ENCODE data around the gene LGR4. TPM values are rescaled to one million over a fixed set of nuclear protein-coding genes. Genes with fewer than 3 reads are reported as not detected.
A peak's percentile ranks its signal among the peaks of the same experiment; 100 is the strongest.
"Not testable (repeated sequence)": the region's sequence is repeated elsewhere in the genome, so short reads cannot be mapped to it uniquely, and the experiment has no call there.

LGR4 gene, protein sequence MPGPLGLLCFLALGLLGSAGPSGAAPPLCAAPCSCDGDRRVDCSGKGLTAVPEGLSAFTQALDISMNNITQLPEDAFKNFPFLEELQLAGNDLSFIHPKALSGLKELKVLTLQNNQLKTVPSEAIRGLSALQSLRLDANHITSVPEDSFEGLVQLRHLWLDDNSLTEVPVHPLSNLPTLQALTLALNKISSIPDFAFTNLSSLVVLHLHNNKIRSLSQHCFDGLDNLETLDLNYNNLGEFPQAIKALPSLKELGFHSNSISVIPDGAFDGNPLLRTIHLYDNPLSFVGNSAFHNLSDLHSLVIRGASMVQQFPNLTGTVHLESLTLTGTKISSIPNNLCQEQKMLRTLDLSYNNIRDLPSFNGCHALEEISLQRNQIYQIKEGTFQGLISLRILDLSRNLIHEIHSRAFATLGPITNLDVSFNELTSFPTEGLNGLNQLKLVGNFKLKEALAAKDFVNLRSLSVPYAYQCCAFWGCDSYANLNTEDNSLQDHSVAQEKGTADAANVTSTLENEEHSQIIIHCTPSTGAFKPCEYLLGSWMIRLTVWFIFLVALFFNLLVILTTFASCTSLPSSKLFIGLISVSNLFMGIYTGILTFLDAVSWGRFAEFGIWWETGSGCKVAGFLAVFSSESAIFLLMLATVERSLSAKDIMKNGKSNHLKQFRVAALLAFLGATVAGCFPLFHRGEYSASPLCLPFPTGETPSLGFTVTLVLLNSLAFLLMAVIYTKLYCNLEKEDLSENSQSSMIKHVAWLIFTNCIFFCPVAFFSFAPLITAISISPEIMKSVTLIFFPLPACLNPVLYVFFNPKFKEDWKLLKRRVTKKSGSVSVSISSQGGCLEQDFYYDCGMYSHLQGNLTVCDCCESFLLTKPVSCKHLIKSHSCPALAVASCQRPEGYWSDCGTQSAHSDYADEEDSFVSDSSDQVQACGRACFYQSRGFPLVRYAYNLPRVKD
- 12.3 and 17.4 TPM in 2 replicates for total RNA-seq

DNA sequence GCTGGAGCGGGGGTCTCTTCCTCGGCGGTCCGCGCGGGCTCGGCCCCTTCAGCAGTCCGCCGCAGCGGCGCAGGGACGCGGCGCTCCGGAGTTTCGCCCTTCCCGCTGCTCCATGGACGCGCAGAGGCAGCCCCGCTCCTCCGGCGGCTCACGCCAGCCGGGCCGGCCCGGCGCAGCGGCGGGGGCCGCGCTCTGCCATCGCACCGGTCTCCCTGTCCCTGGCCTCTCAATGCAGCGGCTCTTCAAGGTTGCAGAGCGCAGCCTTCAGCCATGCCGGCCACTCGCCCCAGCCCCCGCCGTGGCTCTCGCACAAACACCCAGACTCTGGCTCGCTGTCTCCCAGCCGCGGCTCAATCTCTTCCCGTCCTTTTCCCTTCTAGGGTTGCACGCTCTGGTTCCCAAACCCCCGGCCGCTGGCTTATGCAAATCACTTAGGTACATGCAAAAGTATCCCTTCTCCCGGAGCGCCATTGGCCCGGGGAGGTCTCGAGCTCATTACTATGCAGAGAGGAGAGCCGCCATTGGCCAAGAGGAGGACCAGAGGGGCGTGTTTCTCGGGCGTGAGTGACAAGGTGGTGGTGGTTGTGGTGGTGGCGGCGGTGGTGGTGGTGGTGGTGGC is at the start of gene LGR4:
Gene LGR4 (minus strand): TSS at position 393 of the 619 bp plus-strand sequence. CDS start 488 bp downstream, outside the sequence.
- H3K36me3 ChIP-seq (ENCODE audit: control insufficient read depth, insufficient read depth, low read length): no peaks in the 10 kb centered on the region
- DNase-seq (ENCODE audit: low read depth) (peak; percentile 94), FAIRE-seq (no peak)
- peak within 1 kb of the TSS; percentile 75 for H3K4me3 ChIP-seq (ENCODE audit: low read depth, low read length)
- TF ChIP-seq, protein P1, sequence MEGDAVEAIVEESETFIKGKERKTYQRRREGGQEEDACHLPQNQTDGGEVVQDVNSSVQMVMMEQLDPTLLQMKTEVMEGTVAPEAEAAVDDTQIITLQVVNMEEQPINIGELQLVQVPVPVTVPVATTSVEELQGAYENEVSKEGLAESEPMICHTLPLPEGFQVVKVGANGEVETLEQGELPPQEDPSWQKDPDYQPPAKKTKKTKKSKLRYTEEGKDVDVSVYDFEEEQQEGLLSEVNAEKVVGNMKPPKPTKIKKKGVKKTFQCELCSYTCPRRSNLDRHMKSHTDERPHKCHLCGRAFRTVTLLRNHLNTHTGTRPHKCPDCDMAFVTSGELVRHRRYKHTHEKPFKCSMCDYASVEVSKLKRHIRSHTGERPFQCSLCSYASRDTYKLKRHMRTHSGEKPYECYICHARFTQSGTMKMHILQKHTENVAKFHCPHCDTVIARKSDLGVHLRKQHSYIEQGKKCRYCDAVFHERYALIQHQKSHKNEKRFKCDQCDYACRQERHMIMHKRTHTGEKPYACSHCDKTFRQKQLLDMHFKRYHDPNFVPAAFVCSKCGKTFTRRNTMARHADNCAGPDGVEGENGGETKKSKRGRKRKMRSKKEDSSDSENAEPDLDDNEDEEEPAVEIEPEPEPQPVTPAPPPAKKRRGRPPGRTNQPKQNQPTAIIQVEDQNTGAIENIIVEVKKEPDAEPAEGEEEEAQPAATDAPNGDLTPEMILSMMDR (IDR thresholded peaks at IDR 0.05; ENCODE audit: insufficient read depth, low read length, severe bottlenecking): no peak
- H3K27me3 ChIP-seq (ENCODE audit: control insufficient read depth, insufficient read depth, low read length): no peaks in the 10 kb centered on the region

DNA sequence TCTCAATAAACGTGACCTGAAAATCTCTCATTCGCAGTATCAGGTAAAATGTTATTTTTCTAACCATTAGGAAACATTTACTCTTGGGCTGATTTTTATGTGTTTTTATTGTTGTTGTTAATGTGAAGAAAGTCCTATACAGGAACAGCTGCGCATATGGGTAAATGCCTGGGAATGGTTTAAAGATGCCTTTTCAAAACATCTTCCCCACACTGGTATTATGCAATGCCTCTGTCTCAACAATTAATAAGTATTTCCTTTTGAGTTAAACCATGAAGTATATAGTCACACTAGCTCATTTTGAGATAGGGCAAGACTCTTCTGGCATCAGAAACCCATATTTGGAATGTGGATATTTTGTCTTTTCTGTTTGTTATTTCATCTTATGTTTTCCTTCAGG is 47.6 kb upstream of the LGR4 start:
- no peak for DNase-seq (ENCODE audit: low read depth)
- no peak for FAIRE-seq
- Histone ChIP-seq H3K27me3 (ENCODE audit: control insufficient read depth, insufficient read depth, low read length) (no peaks in the 10 kb centered on the region), H3K4me3 (ENCODE audit: low read depth, low read length) (no peak overlapping the region), H3K36me3 (ENCODE audit: control insufficient read depth, insufficient read depth, low read length) (no peaks in the 10 kb centered on the region)
- TF ChIP-seq, protein P1 (IDR thresholded peaks at IDR 0.05; ENCODE audit: insufficient read depth, low read length, severe bottlenecking): no peak

DNA sequence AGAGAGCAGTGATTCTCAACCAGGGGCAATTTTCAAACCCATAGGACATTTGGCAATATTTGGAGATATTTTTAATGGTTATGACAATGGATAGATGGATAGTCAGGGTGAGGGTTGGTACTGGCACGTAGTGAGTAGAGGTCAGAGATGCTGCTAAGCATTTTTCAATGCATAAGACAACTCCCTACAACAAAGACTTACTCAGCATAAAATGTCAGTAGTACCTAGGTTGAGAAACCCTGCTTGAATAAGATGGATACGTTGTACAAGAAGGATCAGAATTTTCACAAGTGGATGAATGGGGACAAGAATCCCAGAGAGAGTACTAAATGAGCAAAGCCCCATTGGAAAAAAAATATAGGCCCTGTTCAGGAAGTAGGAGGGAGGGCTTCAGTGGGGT is 45.9 kb upstream of the LGR4 start:
- TF ChIP-seq, protein P1 (IDR thresholded peaks at IDR 0.05; ENCODE audit: insufficient read depth, low read length, severe bottlenecking): no peak
- no peak for FAIRE-seq
- H3K4me3 ChIP-seq (ENCODE audit: low read depth, low read length): no peak overlapping the region

DNA sequence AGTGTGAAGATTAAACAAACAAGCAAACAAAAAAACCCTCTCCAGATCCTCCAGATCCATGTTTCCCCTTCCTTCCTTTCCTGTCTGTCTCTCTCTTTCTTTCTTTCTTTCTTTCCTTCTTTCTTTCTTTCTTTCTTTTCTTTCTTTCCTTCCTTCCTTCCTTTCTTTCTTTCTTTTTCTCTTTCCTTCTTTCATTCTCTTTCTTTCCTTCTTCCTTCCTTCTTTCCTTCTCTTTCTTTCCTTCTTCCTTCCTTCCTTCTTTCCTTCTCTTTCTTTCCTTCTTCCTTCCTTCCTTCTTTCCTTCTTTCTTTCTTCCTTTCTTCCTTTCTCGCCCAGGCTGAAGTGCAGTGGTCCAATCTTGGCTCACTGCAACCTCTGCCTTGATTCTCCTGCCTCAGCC is 44.9 kb upstream of the LGR4 start:
- H3K36me3 ChIP-seq (ENCODE audit: control insufficient read depth, insufficient read depth, low read length); FAIRE-seq; DNase-seq (ENCODE audit: low read depth); H3K27me3 ChIP-seq (ENCODE audit: control insufficient read depth, insufficient read depth, low read length); H3K4me3 ChIP-seq (ENCODE audit: low read depth, low read length): not testable (repeated sequence)

More for the DNA sequence above, 45.9 kb upstream of the LGR4 start:
- no peak for DNase-seq (ENCODE audit: low read depth)
- H3K27me3 ChIP-seq (ENCODE audit: control insufficient read depth, insufficient read depth, low read length): no peaks in the 10 kb centered on the region
- H3K36me3 ChIP-seq (ENCODE audit: control insufficient read depth, insufficient read depth, low read length): no peaks in the 10 kb centered on the region

DNA sequence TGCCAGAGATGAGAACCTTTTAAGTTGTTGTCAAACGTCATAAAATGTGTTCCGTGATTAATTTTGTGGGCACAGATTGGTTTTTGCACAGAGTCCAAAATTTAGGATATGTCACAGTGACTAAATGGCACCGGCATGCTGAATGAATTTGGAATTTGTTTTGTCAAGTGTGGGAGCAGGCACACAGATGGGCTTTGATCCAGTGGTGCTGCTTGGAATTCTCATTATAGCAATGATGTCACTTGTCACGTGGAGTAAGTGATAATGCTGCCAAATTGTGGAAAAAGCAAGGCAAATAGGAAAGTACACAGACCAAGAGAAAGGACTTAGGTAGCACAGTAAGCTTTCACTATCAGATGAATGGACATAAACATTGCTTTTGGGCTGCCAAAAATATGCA is 42.0 kb upstream of the LGR4 start:
- Histone ChIP-seq H3K4me3 (ENCODE audit: low read depth, low read length) (no peak overlapping the region), H3K27me3 (ENCODE audit: control insufficient read depth, insufficient read depth, low read length) (no peaks in the 10 kb centered on the region), H3K36me3 (ENCODE audit: control insufficient read depth, insufficient read depth, low read length) (peaks cover 2% of the 10 kb centered on the region)
- DNase-seq (ENCODE audit: low read depth): no peak
- no peak for FAIRE-seq
- TF ChIP-seq, protein P1 (IDR thresholded peaks at IDR 0.05; ENCODE audit: insufficient read depth, low read length, severe bottlenecking): no peak

Measured in bronchial epithelial cell (primary cell).